TTC549 (cell line): ENCODE measurements around the gene CAMTA1.

Experiments
- FAIRE-seq: peaks from 2 replicates; lab custom pipeline; 2012; peaks lifted over from hg19 to GRCh38; lab: Jason Lieb, UNC

The CAMTA1 gene

DNA sequence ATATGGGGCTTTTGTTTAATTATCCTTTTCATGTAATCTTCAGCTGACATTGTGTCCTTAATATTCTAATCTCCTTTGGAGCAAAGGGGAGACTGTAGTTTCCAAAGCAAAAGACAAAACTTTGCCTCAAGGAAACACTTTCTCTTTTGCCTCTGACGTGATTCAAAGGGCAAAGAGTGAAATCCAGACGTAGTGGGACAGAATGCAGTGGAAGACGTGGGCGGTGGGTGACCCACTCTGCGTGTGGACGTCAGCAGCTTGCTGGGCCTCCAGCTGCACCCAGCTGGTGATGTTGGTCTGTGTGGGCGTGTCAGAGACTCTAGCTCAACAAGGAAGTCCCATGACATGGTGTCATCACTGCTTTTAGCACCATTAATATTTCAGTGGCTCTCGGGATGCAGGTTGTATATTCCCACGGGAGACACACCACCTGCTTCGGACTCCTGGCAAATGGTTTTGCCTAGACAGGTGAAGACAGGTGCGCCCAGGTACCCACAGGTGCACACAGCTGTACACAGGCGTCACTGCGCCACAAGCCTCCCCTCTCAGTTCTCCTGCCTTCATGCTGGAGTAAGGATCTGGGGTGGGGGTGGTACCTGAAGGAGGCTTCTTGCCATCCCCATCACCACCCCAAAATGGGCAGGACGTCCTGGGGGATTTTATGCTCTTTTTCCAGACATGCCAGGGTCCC is 693.7 kb downstream of the CAMTA1 start:
- no peak for FAIRE-seq

DNA sequence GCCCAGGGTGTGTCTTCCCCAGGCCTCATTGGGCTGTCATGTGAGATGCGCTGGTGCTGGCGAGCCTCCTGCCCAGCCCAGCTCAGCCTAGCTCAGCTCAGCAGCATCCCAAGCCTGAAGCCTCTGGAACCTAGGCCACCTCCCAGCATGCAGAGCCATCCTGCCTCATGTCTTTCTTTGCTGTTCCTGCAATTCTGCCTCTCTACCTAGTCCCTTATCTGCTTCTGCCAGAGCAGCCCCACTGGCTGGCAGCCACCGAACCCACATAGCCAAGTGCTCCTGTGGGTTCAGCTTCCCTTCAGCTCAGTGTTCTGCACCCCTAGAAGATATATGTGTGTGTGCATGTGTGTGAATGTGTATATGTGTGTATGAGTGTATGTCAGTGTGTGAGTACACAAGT is 694.3 kb downstream of the CAMTA1 start:
- no peak for FAIRE-seq

DNA sequence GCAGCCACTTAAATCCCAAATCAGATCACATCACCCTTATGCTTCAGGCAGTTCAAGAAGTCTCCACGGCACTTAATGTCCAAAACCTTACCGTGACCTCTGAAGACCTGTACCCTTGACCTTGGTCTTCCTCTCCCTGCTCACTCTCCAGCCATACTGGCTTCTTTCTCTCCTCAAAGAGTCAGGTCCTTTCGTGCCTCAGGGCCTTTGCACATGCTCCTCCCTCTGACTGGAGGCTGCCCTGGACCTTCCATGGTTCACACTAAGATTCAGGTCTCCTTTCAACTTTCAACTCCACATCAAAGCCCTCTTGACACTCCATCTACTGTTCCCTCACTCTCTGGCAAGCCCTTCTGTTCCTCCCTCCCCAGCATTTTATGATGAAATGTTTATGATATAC is 695.9 kb downstream of the CAMTA1 start:
- no peak for FAIRE-seq

DNA sequence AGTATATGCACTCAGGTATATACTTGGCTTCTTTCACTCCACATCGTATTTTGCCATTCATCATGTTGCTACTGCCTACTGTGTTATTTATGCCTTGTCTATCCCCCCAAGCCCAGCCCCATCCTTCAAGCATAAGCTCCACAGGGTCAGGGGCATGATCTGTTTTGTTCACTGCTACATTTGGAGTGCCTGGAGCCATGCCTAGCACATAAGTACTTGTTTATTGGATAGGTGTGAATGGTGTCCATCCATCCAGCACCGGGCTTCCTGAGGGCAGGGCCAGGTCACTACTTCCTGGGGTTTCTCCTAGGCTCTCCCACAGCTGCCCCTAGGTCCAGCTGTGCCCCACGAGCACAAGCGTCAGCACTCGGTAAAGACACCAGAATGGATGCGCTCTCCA is 696.8 kb downstream of the CAMTA1 start:
- no peak for FAIRE-seq

DNA sequence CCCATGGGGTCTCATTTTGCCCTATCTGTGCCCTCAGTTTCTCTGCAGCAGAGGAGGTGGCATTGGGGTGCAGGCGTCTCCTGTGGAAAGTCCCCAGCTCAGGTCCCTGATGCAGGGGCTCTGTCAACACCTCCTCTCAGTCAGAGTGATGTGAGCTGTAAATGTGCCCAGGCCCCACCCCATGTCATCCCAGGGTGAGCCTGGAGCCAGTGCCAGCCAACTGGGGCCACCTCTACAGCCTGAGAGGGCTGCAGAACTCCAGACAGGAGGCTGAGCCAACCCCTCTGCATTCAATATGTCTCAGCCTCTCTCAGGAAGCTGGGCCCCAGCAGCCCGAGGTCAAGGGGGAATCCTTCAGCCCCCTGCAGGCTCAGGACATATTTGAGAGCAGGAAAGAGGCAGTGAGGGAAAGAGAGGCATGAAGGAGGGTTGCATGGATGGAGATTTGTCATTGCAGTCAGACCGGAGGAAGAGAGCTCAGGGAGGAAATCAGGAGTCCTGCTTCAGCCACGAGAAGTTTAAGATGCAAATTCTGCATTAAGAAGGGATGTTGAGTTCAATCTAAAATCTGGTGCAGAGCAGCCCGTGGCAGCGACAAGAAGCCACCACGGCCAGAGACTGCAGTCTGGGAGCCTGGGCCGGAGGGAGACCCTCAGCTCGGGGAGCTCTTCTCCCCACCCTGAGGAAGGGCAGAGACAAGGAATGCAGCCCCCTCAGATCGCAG is 697.7 kb downstream of the CAMTA1 start:
- no peak for FAIRE-seq

DNA sequence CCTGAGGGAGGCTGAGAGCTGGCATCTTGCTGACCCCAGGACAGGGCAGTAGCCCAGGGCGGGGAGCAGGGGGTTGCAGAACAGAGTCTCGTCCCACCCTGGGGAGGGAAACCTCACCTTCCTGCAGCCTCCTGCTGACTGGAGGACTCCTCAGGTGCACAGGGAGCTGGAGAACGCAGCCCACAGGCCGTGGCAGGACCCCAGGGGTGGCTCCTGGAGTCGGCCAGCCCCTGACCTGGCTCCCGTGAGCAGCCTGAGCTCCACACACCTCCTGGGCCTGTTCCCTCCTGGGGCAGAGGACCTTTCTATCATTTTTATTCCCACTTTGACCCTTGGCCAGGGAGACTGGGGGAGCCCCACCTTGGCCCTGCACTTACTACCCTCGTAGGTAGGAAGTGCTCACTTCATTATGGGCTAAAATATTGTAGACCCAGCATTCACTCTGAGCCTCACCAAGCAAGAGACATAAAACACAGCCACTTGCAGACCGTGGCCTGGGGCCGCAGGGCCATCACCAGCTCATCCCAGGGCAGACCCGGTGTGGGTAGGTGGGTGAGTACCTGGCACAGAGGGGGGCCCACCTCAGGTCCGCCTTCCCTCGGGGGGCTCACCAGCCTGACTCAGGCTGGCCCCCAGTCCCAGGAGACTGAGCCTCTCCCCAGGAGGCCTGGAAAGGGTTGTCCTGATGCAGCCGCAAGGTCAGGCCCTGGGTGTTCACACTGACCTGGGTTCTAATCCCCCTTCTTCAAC is 698.6 kb downstream of the CAMTA1 start:
- no peak for FAIRE-seq

DNA sequence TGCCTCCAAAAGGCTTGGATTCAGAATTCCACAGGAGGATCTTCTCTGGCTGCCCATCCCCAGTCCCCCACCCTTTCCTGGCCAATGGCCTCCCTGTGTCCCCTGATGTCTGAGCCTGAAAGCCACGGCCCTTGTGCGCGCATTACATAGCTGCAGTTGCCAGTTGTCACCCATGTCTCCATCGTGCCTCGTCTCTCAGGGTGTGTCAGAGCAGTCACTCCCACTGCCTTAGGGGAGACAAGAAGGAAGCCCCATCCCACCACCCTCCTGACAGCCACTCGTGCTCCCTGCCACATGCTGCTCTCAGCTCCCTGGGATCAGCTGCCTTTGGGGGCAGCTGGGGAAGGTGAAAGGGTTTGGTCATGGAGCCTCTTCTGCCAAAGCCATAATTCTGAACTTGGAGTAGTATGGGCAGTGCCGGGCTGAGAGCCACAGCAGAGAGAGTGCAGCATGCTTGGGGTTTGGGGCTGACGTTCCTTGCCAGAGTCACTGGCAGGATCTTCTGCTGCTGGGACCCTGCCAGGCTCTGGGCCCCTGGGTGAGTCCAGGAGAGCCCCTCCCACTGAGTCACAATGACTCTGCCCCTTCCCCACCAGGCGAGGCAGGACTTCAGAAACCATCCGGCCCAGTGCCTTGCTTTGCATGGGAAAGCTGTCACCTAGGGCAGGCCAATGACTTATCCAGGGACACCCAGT is 700.0 kb downstream of the CAMTA1 start:
- no peak for FAIRE-seq

DNA sequence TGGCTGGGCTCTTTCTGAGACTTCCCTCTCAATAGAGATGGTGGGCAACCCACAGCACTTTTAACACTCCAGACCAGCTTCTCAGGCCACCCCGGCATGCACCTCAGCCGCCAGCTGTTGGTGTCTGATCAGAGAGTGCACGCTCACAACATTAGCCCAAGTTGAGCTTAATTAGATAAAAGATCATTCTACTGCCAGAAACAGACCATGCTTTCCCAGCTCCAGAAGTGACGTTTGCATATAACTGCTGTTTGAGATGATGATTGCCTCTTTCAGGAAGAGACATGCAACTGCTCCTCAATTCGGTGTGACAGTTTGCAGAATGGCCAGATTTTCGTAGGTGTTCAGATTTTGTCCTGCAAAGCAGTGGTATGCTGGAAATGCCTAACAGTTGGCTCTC is 700.6 kb downstream of the CAMTA1 start:
- no peak for FAIRE-seq

DNA sequence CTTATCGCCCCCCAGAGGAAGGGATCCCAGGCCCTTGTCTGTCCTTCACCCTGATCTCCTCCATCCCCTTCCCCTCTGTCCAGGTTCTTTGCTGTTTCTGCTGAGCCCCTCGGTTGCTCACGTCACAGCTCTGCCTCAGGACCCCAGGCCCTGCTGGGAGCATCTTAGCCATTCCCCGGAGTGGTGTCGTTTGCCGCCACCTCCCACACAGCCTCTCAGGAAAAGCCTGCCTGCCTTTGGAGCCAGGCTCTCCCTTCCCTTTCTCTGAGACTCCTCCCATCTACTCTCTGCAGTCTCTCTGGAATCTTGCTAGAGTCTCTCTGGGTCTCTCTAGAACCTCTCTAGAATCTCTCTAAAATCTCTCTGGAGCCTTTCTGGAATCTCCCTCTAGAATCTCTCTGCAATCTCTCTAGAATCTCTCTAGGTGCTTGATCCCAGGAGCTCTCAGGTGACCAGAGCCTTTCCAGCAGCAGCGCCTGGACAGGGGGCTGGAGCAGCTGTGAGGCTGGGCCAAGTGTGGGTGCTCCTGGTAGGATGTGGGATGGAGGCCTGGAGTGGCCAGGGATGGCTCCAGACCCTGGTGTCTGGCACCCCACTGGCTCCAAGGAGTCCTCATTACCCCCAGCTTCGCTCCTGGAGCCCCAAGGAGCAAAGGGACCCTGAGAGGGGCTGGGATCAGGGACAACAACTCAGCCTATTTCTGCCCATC is 702.7 kb downstream of the CAMTA1 start:
- FAIRE-seq, result no peak

DNA sequence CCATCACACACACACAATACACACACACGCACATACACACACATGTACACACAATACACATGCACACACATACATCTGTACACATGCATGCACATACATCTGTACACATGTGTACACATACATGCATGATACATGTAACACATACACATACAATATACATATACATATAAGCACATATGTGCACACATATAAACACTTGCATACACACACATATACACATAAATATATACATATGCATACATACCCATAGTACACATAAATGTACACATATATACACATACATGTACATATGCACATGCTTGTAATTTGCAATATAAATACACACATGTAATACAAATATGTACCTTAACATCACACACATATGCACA is 703.2 kb downstream of the CAMTA1 start:
- no peak for FAIRE-seq

DNA sequence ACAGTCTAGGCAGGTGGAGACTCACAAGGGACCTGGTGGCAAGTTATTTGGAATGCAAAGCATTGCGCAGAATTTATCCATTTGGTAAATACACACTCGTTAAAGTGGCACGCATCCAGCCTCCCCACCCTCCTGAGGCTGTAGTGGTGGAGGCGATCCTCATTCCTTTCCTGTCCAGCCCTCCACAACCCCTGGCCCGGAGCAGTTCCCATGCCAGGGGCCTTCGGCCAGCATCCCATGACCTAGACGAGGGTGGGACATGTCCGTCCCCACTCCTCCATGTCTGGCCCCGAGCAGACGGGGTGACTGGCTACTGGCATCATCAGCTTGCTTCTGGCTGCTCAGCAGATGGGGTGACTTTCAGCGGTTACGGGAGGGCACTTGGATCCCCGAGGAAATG is 704.3 kb downstream of the CAMTA1 start:
- FAIRE-seq, result no peak

DNA sequence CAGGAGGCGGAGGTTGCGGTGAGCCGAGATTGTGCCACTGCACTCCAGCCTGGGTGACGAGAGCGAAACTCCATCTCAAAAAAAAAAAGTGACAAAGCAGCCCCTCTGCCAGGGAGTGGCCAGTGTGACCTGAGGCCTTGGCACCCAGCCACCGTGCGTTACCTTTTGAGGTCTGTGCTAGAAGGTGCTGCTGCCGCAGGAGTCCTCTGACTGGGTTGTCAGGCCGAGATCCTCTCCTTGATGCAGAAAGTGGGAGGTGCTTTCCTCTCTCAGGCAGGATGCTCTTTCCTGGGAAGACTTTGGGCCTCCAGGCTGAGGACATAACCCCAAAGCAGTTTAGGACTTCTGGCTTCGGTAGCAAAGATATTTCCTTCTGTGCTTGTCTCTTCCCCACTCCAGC is 705.3 kb downstream of the CAMTA1 start:
- FAIRE-seq, result no peak

DNA sequence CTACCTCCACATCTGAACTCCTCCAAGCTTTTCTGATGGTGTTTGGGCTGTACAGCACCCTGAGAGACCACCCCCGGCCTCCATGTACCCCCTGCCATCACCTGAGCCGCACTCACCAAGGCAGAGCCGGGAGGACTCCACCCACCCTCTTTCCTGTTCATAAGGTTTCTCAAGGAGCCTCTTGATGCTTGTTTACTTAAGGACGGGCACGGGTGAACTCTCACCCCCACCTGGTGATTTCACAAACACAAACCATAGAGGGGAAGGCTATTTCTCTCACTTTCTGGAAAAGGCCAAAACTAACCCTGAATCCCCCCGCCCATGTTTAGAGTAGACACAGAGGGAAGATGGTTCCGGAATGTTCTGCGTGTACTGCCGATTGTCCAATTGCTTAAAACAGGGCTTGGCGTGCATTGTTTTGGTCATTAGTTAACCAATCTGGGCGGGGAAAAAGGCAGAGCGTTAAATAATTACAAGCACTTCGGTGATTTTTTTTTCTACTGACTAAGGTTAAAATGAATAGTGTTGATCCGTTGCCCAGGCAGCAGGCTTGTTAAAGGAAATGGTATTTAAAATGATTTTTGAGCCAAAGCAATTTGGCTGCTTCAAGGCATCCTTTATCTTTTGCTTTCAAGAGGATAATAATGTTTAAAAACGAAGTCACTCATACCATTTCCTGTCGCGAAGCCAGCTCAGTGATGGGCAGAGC is 706.0 kb downstream of the CAMTA1 start:
- no peak for FAIRE-seq

DNA sequence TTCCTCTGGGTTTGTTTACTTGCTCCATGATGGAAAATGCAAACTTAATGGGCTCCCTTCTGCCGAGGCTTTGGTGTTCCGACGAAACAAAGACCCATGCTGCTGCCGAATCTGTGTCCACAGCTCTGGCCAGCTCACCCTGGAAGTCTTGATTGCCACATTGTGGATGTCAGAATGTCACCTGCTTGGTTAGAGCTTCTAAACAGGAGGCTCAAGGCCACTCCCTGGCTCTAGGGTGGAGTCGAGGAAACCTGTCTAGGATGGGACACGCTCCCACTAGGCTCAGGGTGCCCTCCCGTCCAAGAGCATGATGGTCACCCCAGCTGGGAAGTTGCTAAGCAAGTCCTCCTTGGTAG is 706.5 kb downstream of the CAMTA1 start:
- FAIRE-seq, result no peak

DNA sequence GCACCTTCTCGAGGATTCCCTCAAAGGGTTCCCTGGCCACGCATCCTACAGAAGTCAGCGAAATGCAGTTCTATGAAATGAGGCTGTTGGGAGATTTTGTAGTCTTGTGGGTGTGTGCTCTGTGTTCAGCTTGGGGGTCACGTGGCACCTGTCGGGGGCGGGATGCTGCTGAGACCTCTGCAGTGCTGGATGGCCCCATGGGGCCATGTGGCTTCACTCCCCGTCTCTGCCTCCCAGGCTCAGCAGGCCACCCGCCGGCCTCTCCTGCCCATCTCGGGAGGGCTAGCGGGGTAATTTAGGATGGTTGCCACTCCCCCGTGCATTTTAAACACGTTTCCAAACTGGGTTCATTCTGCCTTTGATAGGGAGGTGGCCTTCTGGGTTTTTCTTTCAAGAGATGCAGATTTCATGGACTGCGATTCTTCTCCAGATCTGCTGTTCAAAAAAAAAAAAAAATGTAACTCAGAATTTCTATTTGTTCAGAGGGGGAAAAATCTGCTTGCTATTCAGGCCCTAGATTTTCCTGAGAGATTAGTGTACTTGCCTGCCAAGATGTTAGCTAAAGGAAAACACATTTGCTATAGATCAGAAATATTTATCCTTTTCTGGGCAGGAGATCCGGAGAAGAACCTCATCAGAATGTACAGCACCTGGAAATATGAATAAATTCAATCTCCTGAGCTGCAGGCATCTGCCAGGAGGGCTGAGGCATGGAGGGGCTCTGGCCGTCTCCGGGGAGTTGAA is 708.6 kb downstream of the CAMTA1 start:
- no peak for FAIRE-seq

DNA sequence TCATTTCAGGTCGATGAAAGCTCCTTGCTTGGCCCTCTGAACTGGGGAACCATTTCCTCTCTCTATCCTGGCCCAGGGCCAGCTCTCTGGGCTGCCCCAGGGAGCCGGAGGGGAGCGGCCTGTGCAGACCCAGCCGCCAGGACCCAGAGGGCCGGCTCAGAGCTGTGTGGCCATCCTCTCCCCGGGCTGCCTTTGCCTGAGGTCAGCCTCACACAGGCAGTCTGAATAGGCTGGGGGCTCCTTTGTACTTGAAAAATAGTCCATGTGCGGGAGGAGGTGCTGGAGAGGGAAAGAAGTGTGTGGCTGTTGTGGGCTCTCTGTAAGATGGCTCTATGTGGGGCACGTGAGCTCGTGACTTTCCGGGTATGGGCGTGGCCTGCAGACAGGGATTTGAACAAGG is 710.7 kb downstream of the CAMTA1 start:
- FAIRE-seq, result no peak

DNA sequence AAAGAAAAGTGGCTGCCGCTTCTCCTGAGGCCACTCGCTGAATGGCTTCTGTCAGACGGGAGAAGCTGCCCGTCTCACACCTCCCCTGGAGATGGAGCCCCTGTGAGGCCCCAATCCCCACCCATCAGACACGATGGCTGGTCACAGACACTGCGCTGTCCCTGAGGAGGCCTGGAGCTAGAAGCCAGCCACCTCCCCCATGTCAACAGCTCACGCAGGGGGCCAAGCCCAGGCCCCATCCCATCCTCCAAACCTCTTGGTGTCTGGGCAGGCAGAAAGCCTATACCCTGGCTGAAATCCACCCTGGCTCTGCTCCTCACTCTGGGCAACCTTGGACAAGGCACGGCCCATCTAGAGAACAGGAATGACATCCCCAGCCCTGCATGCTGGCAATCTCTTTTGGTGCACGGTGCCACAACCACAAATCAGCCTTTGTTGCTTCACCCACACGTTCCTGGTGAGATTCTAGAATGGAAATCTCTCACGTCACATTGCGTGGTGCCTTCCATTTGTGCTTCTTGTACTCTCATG is 711.9 kb downstream of the CAMTA1 start:
- no peak for FAIRE-seq

DNA sequence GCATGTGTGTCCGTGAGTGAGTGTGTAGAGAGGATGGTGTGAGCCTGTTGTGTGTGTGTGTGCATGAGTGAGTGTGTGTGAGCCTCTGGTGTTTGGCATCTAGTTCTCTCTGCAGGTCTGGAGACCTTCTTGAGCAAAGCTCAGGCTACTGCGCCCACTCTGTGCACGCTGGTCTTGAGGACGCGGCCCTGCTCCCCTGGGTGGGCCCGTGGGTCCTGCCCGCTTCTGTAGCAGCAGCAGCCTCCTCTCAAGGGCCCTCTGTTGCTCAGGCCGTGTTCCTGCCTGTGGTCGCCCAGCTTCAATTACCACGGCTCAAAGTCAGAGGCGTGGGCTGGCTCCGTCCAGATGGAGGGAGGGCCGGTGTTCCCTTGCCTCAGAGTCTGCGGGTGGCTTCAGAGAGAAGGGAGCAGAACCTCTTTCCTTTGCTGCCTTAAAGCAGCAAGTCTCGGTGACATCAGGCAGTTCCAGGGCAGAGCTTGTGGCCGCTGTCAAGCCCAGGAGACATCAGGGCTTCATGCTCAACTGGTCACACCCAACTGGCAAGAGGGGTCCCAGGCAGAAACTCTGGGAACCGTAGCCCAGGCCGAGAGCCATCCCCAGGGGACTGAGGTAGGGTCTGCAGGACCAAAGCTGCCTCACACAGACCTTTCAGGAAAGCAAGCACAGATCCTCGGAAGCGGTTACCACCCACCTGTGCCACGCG is 715.3 kb downstream of the CAMTA1 start:
- FAIRE-seq, result no peak

DNA sequence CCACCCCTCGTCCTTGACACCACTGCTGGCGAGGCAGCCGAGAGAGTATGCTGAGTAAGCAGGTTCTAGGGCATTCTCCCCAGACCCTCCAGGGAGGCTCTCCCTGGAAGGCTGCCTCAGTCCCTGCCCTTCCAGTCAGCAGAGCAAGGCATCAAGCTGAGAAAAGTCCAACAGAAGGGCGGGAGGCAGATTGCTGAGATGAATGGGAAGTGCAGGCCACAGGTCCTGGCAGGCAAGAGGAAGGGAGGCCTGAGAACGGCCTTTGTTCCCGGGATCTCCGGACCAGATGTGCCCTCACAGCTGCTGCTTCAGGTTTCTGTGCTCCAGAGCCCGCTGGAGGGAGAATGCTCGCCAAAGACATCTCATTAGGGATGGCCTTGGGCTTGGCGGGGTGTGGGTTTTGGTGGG is 715.8 kb downstream of the CAMTA1 start:
- FAIRE-seq, result no peak
